ENCODE results near the gene SLC2A8. TPM values are rescaled to one million over a fixed set of nuclear protein-coding genes. Genes with fewer than 3 reads are reported as not detected.

The SLC2A8 gene
- total RNA-seq, 1 donor from 2014 or later = 40.2 TPM

DNA sequence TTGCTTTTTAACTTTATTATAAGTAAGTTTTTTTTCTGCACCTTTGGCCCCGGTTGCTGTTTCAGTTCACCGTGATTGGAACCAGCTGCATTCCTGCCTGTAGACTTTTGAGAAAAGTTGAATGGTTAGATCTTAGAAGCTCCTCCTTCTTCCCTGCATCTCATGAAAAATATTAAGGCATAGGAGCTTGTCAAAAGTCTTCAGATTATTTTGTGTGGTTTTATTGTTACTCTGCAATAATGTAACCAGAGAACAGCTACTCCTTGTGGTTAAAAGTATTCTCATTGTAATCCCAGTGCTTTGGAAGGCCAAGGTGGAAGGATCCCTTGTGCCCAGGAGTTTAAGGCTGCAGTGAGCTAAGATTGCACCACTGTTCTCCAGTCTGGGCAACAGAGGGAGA, 3.3 kb upstream of the SLC2A8 start:
- Mint-ChIP-seq H3K36me3 (no peaks in the 10 kb centered on the region), H3K27me3 (no peaks in the 10 kb centered on the region), H3K27ac (peak overlapping the region; percentile 72), H3K4me3 (peak overlapping the region; percentile 7), H3K4me1 (ENCODE audit: unreplicated experiment) (peaks cover 32% of the 10 kb centered on the region), H3K9me3 (no peaks in the 10 kb centered on the region)
- DNase-seq (ENCODE audit: extremely low spot score, unreplicated experiment) = no peak
- TF ChIP-seq, protein P1, sequence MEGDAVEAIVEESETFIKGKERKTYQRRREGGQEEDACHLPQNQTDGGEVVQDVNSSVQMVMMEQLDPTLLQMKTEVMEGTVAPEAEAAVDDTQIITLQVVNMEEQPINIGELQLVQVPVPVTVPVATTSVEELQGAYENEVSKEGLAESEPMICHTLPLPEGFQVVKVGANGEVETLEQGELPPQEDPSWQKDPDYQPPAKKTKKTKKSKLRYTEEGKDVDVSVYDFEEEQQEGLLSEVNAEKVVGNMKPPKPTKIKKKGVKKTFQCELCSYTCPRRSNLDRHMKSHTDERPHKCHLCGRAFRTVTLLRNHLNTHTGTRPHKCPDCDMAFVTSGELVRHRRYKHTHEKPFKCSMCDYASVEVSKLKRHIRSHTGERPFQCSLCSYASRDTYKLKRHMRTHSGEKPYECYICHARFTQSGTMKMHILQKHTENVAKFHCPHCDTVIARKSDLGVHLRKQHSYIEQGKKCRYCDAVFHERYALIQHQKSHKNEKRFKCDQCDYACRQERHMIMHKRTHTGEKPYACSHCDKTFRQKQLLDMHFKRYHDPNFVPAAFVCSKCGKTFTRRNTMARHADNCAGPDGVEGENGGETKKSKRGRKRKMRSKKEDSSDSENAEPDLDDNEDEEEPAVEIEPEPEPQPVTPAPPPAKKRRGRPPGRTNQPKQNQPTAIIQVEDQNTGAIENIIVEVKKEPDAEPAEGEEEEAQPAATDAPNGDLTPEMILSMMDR (conservative IDR thresholded peaks at IDR 0.05) = peak; percentile 41

DNA sequence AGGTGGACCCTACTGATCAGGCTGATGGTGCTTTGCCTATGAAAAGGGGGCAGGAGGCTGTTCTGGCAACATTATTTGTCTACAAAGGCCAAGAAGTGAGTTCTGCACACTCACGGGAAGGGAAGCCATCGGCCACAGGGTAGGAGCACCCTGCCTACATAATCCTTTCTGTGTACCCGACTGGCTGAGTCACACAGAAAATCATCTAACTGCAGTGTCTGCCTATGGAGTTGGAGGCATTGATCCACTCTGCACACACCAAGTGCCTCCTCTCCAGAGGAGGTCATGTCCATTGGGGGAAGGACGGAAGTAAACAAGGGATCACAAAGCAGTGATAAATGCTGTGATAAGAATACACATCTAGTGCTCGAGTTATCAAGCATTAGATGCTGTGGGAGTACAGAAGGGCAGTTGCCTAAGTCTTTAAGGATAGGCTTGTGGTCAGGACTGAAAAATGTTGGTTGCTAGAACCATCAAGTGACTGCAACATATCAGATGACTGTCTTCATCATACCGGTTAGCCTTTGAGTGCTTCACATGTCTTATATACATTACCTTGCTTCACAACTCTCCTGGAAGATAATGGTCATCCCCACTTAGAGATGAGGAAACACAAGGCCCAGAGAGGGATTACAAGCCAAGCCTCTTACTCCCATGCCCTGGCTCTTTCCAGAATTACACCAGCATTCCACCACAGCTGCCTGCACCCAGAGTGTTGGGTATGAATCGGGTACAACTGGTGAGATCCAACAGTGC, 1.3 kb upstream of the SLC2A8 start:
- no peaks in the 10 kb centered on the region for H3K27me3 Mint-ChIP-seq
- DNase-seq (ENCODE audit: extremely low spot score, unreplicated experiment) = no peak
- H3K9me3 Mint-ChIP-seq = no peaks in the 10 kb centered on the region
- TF ChIP-seq, protein P1 (conservative IDR thresholded peaks at IDR 0.05) = no peak
- H3K4me1 Mint-ChIP-seq (ENCODE audit: unreplicated experiment) = peaks cover 16% of the 10 kb centered on the region
- peak overlapping the region; percentile 90 for H3K4me3 Mint-ChIP-seq
- no peaks in the 10 kb centered on the region for H3K36me3 Mint-ChIP-seq
- peak overlapping the region; percentile 89 for H3K27ac Mint-ChIP-seq

DNA sequence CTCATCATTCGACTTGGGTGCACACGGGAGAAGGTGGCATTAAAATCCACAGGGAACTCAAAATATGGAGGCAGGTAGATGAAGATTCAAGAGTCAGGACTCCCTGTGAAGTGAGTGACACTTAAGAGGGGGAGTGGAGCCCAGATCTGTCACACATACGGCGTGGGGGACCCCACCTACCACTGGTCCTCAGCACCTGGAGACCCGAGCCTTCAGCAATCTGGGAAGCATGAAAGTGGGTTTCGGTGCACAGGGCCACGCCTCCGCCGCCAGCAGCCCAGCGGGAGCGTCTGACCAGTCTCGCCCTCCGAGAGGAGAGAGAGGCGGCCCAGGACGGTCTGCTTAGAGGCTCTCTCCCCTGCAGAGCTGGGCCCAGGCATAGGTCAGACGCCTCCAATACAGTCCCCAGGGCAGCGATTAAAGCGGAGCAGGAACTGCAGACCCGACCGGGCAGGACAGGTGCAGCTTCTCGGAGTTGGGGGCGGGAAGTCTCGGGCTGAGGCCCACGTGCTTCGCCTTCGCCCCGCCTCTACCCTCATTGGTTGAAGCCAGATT, 639 bp upstream of the SLC2A8 start:
- Mint-ChIP-seq H3K36me3 (no peaks in the 10 kb centered on the region), H3K27ac (peak overlapping the region; percentile 89), H3K4me1 (ENCODE audit: unreplicated experiment) (peaks cover 16% of the 10 kb centered on the region), H3K27me3 (no peaks in the 10 kb centered on the region), H3K4me3 (peak overlapping the region; percentile 90), H3K9me3 (no peaks in the 10 kb centered on the region)
- TF ChIP-seq, protein P1 (conservative IDR thresholded peaks at IDR 0.05) = no peak
- DNase-seq (ENCODE audit: extremely low spot score, unreplicated experiment) = no peak

DNA sequence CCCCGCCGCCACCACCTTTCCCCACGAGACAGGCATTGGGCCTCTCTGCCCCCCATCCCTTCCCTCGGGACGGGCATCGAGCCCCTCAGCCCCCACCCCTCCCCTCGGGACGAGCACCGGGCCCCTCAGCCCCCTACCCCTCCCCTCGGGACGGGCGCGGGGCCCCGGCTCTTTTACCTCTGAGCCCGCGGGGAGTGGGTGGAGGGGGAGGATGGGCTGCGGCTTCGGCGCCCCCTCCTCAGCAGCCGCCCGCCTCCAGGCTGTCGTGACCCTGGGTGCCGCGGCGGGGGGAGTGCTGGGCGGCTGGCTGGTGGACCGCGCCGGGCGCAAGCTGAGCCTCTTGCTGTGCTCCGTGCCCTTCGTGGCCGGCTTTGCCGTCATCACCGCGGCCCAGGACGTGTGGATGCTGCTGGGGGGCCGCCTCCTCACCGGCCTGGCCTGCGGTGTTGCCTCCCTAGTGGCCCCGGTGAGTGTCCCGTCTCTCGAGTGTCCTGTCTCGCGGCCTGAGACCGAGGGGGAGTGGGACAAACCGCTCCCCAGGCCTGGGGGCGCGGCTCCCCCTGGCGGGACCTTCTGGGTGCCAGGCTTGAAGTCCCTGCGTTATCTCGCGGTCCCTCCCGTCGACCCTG, 791 bp downstream of the SLC2A8 start:
- Mint-ChIP-seq H3K27me3 (no peaks in the 10 kb centered on the region), H3K9me3 (no peaks in the 10 kb centered on the region), H3K36me3 (no peaks in the 10 kb centered on the region), H3K27ac (peak overlapping the region; percentile 77), H3K4me1 (ENCODE audit: unreplicated experiment) (peaks cover 9% of the 10 kb centered on the region), H3K4me3 (peak overlapping the region; percentile 91)
- TF ChIP-seq, protein P1 (conservative IDR thresholded peaks at IDR 0.05) = peak; percentile 63
- DNase-seq (ENCODE audit: extremely low spot score, unreplicated experiment) = no peak

DNA sequence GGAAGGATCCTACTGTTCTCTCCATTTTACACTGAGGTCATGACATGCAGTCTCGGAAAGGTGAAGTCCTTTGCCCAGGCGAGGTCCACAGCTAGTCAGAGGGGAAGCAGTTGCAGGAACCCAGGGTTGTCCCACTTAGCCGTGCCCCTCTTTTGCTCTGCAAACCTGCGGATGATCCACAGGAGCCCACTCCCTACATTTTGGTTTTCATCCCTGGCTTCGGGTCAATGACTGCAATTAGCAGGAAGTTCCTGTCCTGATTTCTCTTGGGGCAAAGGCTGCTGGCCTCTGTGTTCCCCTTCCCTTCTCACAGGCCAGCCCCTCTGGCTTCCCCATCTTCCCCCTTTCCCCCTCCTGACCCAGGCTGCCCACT, 1.3 kb downstream of the SLC2A8 start:
- H3K36me3 Mint-ChIP-seq = no peaks in the 10 kb centered on the region
- peaks cover 5% of the 10 kb centered on the region for H3K4me1 Mint-ChIP-seq (ENCODE audit: unreplicated experiment)
- DNase-seq (ENCODE audit: extremely low spot score, unreplicated experiment) = no peak
- H3K27ac Mint-ChIP-seq = peak overlapping the region; percentile 77
- no peaks in the 10 kb centered on the region for H3K27me3 Mint-ChIP-seq
- H3K4me3 Mint-ChIP-seq = peak overlapping the region; percentile 91
- TF ChIP-seq, protein P1 (conservative IDR thresholded peaks at IDR 0.05) = no peak
- no peaks in the 10 kb centered on the region for H3K9me3 Mint-ChIP-seq

Measured in type B pancreatic cell (in vitro differentiated cells).